ENCODE measurements around the gene EEF1AKMT4. TPM values are rescaled to one million over a fixed set of nuclear protein-coding genes. Genes with fewer than 3 reads are reported as not detected.

Gene EEF1AKMT4
- total RNA-seq, 3 donors from 2014 or later, result 3.4 to 9.7 (median 6.2) TPM

DNA sequence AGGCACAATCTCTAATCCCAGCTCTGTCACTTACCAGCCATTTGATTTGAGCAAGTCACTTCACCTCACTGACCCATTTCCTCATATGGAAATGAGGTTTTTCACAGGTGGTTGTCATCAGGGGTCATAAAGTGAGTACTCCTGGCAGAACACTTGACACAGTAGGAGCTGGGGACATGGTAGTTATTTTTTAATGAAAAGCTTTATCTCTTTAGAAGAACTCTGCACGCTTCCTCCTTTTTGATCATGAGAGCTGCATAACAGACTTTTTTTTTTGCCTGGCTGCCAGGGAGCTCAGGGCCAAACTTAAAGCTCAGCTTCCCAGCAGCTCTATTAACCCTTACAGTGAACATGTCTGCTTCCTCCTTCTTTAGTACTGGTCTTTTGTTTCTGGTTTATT, 11.7 kb upstream of the EEF1AKMT4 start:
- TF ChIP-seq, protein P1, sequence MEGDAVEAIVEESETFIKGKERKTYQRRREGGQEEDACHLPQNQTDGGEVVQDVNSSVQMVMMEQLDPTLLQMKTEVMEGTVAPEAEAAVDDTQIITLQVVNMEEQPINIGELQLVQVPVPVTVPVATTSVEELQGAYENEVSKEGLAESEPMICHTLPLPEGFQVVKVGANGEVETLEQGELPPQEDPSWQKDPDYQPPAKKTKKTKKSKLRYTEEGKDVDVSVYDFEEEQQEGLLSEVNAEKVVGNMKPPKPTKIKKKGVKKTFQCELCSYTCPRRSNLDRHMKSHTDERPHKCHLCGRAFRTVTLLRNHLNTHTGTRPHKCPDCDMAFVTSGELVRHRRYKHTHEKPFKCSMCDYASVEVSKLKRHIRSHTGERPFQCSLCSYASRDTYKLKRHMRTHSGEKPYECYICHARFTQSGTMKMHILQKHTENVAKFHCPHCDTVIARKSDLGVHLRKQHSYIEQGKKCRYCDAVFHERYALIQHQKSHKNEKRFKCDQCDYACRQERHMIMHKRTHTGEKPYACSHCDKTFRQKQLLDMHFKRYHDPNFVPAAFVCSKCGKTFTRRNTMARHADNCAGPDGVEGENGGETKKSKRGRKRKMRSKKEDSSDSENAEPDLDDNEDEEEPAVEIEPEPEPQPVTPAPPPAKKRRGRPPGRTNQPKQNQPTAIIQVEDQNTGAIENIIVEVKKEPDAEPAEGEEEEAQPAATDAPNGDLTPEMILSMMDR (IDR thresholded peaks at IDR 0.05), result no peak
- TF ChIP-seq POLR2AphosphoS5 (IDR thresholded peaks at IDR 0.05) (no peak), POLR2A (IDR thresholded peaks at IDR 0.05) (no peak)
- Histone ChIP-seq H3K27ac (no peak overlapping the region), H3K4me3 (no peak overlapping the region), H3K36me3 (no peaks in the 10 kb centered on the region), H3K9me3 (no peaks in the 10 kb centered on the region), H3K27me3 (peaks cover 0 to 4% of the 10 kb centered on the region in 2 donors), H3K4me1 (no peaks in the 10 kb centered on the region)
- DNase-seq (ENCODE audit: low spot score in 2 of 2), result no peak
- intact Hi-C loops (cut with DNase I; ENCODE audit: low total_unique reads), result no loop called here

DNA sequence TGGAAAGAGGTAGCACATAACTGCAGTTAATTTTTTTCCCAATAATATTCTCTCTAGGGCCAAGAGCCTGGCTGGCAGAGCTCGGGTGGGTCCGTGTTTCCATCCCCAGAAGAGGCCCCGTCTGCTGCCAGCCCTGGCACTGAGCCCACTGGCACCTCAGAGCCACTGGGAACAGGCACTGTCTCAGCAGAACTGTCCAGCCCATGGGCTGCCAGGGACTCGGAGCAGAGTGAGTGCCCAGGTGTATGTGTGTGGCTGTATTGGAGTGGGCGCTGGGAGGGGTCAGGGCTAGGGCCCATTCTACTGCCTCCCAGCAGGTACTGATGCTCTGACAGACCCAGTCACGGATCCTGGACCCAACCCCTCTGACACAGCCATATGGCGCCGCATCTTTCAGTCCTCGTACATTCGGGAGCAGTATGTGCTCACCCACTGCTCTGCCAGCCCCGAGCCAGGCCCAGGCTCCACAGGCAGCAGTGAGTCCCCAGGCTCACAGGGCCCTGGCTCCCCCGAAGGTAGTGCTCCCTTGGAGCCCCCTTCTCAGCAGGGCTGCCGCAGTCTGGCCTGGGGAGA, 11.1 kb upstream of the EEF1AKMT4 start:
- Histone ChIP-seq H3K4me3 (no peak overlapping the region), H3K4me1 (no peaks in the 10 kb centered on the region), H3K9me3 (no peaks in the 10 kb centered on the region), H3K27ac (no peak overlapping the region), H3K27me3 (no peaks in the 10 kb centered on the region), H3K36me3 (no peaks in the 10 kb centered on the region)
- DNase-seq (ENCODE audit: low spot score in 2 of 2), result no peak
- intact Hi-C loops (cut with DNase I; ENCODE audit: low total_unique reads), result no loop called here
- TF ChIP-seq, protein P1 (IDR thresholded peaks at IDR 0.05), result no peak
- TF ChIP-seq POLR2A (IDR thresholded peaks at IDR 0.05) (no peak), POLR2AphosphoS5 (IDR thresholded peaks at IDR 0.05) (no peak)

- intact Hi-C loops (cut with DNase I; ENCODE audit: low total_unique reads), result no loop called here
- Histone ChIP-seq H3K4me3 (no peak overlapping the region), H3K27me3 (no peaks in the 10 kb centered on the region), H3K9me3 (no peaks in the 10 kb centered on the region), H3K4me1 (no peaks in the 10 kb centered on the region), H3K36me3 (peaks cover 3% of the 10 kb centered on the region), H3K27ac (no peak overlapping the region)
- DNase-seq (ENCODE audit: low spot score in 2 of 2), result no peak
- TF ChIP-seq POLR2A (IDR thresholded peaks at IDR 0.05) (no peak), POLR2AphosphoS5 (IDR thresholded peaks at IDR 0.05) (no peak)
- TF ChIP-seq, protein P1 (IDR thresholded peaks at IDR 0.05), result no peak
Measured at GRCh38 chr3:184239221-184239620, 10.3 kb upstream of the EEF1AKMT4 start.

DNA sequence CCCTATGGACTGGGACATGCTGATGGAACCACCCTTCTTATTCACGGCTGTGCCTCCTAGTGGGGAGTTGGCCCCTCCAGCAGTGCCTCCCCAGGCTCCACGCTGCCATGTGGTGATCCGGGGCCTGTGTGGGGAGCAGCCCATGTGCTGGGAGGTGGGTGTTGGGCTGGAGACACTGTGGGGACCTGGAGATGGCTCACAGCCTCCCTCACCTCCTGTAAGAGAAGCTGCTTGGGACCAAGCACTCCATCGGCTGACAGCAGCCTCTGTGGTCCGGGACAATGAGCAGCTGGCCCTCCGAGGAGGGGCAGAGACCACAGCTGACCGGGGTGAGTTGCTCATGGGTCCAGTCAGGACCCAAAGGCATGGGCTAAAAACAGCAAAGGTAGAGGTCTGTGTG, 9.8 kb upstream of the EEF1AKMT4 start:
- no peak for TF ChIP-seq POLR2AphosphoS5 (IDR thresholded peaks at IDR 0.05)
- TF ChIP-seq, protein P1 (IDR thresholded peaks at IDR 0.05), result no peak
- TF ChIP-seq POLR2A (IDR thresholded peaks at IDR 0.05), result no peak
- Histone ChIP-seq H3K9me3 (no peaks in the 10 kb centered on the region), H3K4me1 (no peaks in the 10 kb centered on the region), H3K4me3 (no peak overlapping the region), H3K36me3 (peaks cover 3% of the 10 kb centered on the region), H3K27me3 (no peaks in the 10 kb centered on the region), H3K27ac (no peak overlapping the region)
- DNase-seq (ENCODE audit: low spot score in 2 of 2), result no peak
- intact Hi-C loops (cut with DNase I; ENCODE audit: low total_unique reads), result loop anchor here (10.0 kb wide), 1 partner anchor 55 kb away; the partner anchor contains the start of gene ABCF3

- intact Hi-C loops (cut with DNase I; ENCODE audit: low total_unique reads), result loop anchor here (10.0 kb wide), 1 partner anchor 56 kb away; the partner anchor contains the start of gene ABCF3
- TF ChIP-seq, protein P1 (IDR thresholded peaks at IDR 0.05), result no peak
- TF ChIP-seq POLR2AphosphoS5 (IDR thresholded peaks at IDR 0.05), result no peak
- no peak for TF ChIP-seq POLR2A (IDR thresholded peaks at IDR 0.05)
- Histone ChIP-seq H3K27me3 (no peaks in the 10 kb centered on the region), H3K9me3 (no peaks in the 10 kb centered on the region), H3K36me3 (peaks cover 3% of the 10 kb centered on the region), H3K27ac (no peak overlapping the region), H3K4me1 (no peaks in the 10 kb centered on the region), H3K4me3 (no peak overlapping the region)
- DNase-seq (ENCODE audit: low spot score in 2 of 2), result no peak
Measured at GRCh38 chr3:184240384-184241140, 8.9 kb upstream of the EEF1AKMT4 start.

Data from breast epithelium (tissue), 4 donors.